HEK293 (cell line): ENCODE results near the gene PRR36.

ENCODE experiments used
- EGR2 ChIP-seq: fragments of 450-650 bp; formaldehyde crosslinking; IDR thresholded peaks from 2 replicates; pipeline ENCODE4 v1.5.1; 2016; ENCODE audit warnings: low read depth, missing biosample characterization, missing genetic modification characterization
- FEZF1 ChIP-seq: fragments of 450-650 bp; formaldehyde crosslinking; IDR thresholded peaks from 2 replicates; pipeline ENCODE4 v1.5.1; 2016; ENCODE audit warnings: missing biosample characterization, missing genetic modification characterization
- GLIS1 ChIP-seq: fragments of 450-650 bp; formaldehyde crosslinking; IDR thresholded peaks from 2 replicates; pipeline ENCODE4 v1.5.1; 2016; ENCODE audit warnings: missing biosample characterization, missing genetic modification characterization
- REPIN1 ChIP-seq: fragments of 450-650 bp; formaldehyde crosslinking; IDR thresholded peaks from 2 replicates; pipeline ENCODE4 v1.5.1; 2017; ENCODE audit warnings: missing biosample characterization, missing genetic modification characterization, low read depth
- SETDB1 ChIP-seq: IDR thresholded peaks from one replicate; pipeline ENCODE4 v1.6.1; 2017; ENCODE audit warnings: mild to moderate bottlenecking, low read length, moderate library complexity, mixed read lengths; ENCODE audit not compliant: insufficient read length
- SP7 ChIP-seq: fragments of 450-650 bp; formaldehyde crosslinking; IDR thresholded peaks from 2 replicates; pipeline ENCODE4 v1.5.1; 2016; ENCODE audit warnings: missing biosample characterization, missing genetic modification characterization
- WT1 ChIP-seq: fragments of 450-650 bp; formaldehyde crosslinking; IDR thresholded peaks from 2 replicates; pipeline ENCODE4 v1.5.1; 2016; ENCODE audit warnings: missing biosample characterization, missing genetic modification characterization
- YY1 ChIP-seq: fragments of 450-650 bp; formaldehyde crosslinking; IDR thresholded peaks from 2 replicates; pipeline ENCODE4 v1.5.1; 2018; ENCODE audit warnings: missing biosample characterization, missing genetic modification characterization
- ZBTB49 ChIP-seq: fragments of 450-650 bp; formaldehyde crosslinking; IDR thresholded peaks from 2 replicates; pipeline ENCODE4 v1.5.1; 2016; ENCODE audit warnings: missing biosample characterization, missing genetic modification characterization, low read depth
- ZEB2 ChIP-seq: fragments of 450-650 bp; formaldehyde crosslinking; IDR thresholded peaks from 2 replicates; pipeline ENCODE4 v1.5.1; 2016; ENCODE audit warnings: missing biosample characterization, missing genetic modification characterization
- ZNF2 ChIP-seq: fragments of 450-650 bp; formaldehyde crosslinking; IDR thresholded peaks from 2 replicates; pipeline ENCODE4 v1.5.1; 2016; ENCODE audit warnings: missing biosample characterization, missing genetic modification characterization
- ZNF274 ChIP-seq, 2 experiments: fragments of 200-500 bp in 1 of 2; fragments of 450-650 bp in 1 of 2; sonication (Bioruptor generic) in 1 of 2; formaldehyde crosslinking in 1 of 2; IDR thresholded peaks; 2 replicates each; pipeline versions ENCODE4 v1.5.1 to v1.6.1; 2014 to 2016; ENCODE audit warnings: borderline replicate concordance in 1 of 2, inconsistent platforms in 1 of 2, low read length in 1 of 2, missing biosample characterization in 1 of 2, missing genetic modification characterization in 1 of 2
- ZNF324 ChIP-seq: fragments of 450-650 bp; formaldehyde crosslinking; IDR thresholded peaks from 2 replicates; pipeline ENCODE4 v1.5.1; 2016; ENCODE audit warnings: missing biosample characterization, missing genetic modification characterization
- ZNF341 ChIP-seq: fragments of 450-650 bp; formaldehyde crosslinking; IDR thresholded peaks from 2 replicates; pipeline ENCODE4; 2016; ENCODE audit warnings: low read depth, missing biosample characterization, missing genetic modification characterization
- ZNF362 ChIP-seq: fragments of 450-650 bp; formaldehyde crosslinking; IDR thresholded peaks from 2 replicates; pipeline ENCODE4 v1.5.1; 2016; ENCODE audit warnings: missing biosample characterization, missing genetic modification characterization
- ZNF366 ChIP-seq: fragments of 450-650 bp; formaldehyde crosslinking; conservative IDR thresholded peaks from 2 replicates; pipeline ENCODE4 v1.5.1; 2016; ENCODE audit warnings: missing biosample characterization, missing genetic modification characterization
- ZNF391 ChIP-seq: fragments of 450-650 bp; formaldehyde crosslinking; IDR thresholded peaks from 2 replicates; pipeline ENCODE4 v1.5.1; 2016; ENCODE audit warnings: low read depth, missing biosample characterization, missing genetic modification characterization, borderline replicate concordance
- ZNF423 ChIP-seq: fragments of 450-650 bp; formaldehyde crosslinking; IDR thresholded peaks from 2 replicates; pipeline ENCODE4 v1.5.1; 2016; ENCODE audit warnings: missing biosample characterization, missing genetic modification characterization
- ZNF555 ChIP-seq: fragments of 450-650 bp; formaldehyde crosslinking; conservative IDR thresholded peaks from 2 replicates; pipeline ENCODE4 v1.5.1; 2017; ENCODE audit warnings: missing biosample characterization, mild to moderate bottlenecking, missing genetic modification characterization, inconsistent platforms
- ZNF561 ChIP-seq: fragments of 450-650 bp; IDR thresholded peaks from 2 replicates; pipeline ENCODE4 v1.5.1; 2018; ENCODE audit warnings: missing biosample characterization, missing genetic modification characterization, borderline replicate concordance
- ZNF610 ChIP-seq: fragments of 450-650 bp; formaldehyde crosslinking; IDR thresholded peaks from 2 replicates; pipeline ENCODE4 v1.5.1; 2016; ENCODE audit warnings: missing biosample characterization, missing genetic modification characterization, borderline replicate concordance
- ZNF707 ChIP-seq: fragments of 450-650 bp; formaldehyde crosslinking; IDR thresholded peaks from 2 replicates; pipeline ENCODE4 v1.5.1; 2016; ENCODE audit warnings: missing biosample characterization, missing genetic modification characterization
- ZNF776 ChIP-seq: fragments of 450-650 bp; formaldehyde crosslinking; IDR thresholded peaks from 2 replicates; pipeline ENCODE4 v1.5.0; 2017; ENCODE audit warnings: missing biosample characterization, missing genetic modification characterization, borderline replicate concordance
- ZNF785 ChIP-seq: fragments of 450-650 bp; formaldehyde crosslinking; IDR thresholded peaks from 2 replicates; pipeline ENCODE4 v1.5.1; 2016; ENCODE audit warnings: missing biosample characterization, missing genetic modification characterization
- ZNF791 ChIP-seq: fragments of 450-650 bp; formaldehyde crosslinking; IDR thresholded peaks from 2 replicates; pipeline ENCODE4 v1.5.1; 2016; ENCODE audit warnings: missing biosample characterization, missing genetic modification characterization
- ZNF792 ChIP-seq: fragments of 450-650 bp; formaldehyde crosslinking; IDR thresholded peaks from 2 replicates; pipeline ENCODE4 v1.5.1; 2016; ENCODE audit warnings: missing biosample characterization, missing genetic modification characterization
- ZNF843 ChIP-seq: fragments of 450-650 bp; formaldehyde crosslinking; IDR thresholded peaks from 2 replicates; pipeline ENCODE4 v1.5.1; 2016; ENCODE audit warnings: missing biosample characterization, missing genetic modification characterization
- TF ChIP-seq, protein P1 (sequence below): fragments of 450-650 bp; formaldehyde crosslinking; IDR thresholded peaks from 2 replicates; pipeline ENCODE4 v1.5.1; 2016; ENCODE audit warnings: missing biosample characterization, missing genetic modification characterization
- TF ChIP-seq, protein P2 (sequence below): fragments of 450-650 bp; formaldehyde crosslinking; IDR thresholded peaks from 2 replicates; pipeline ENCODE4 v1.5.1; 2016; ENCODE audit warnings: missing biosample characterization, missing genetic modification characterization
- TF ChIP-seq, protein P3 (sequence below): fragments of 450-650 bp; formaldehyde crosslinking; IDR thresholded peaks from 2 replicates; pipeline ENCODE4 v1.5.1; 2017; ENCODE audit warnings: missing biosample characterization, missing genetic modification characterization
- TF ChIP-seq, protein P4 (sequence below): fragments of 450-650 bp; formaldehyde crosslinking; IDR thresholded peaks from 2 replicates; pipeline ENCODE4 v1.5.1; 2016; ENCODE audit warnings: missing biosample characterization, missing genetic modification characterization, borderline replicate concordance

The PRR36 gene

GRCh38 chr19:7871437-7872305, 2.5 kb downstream of the PRR36 start (continued):
- TF ChIP-seq ZNF274 (IDR thresholded peaks at IDR 0.05; ENCODE audit: low read length): no peak
- TF ChIP-seq ZNF274 (tag by site-specific recombination; IDR thresholded peaks at IDR 0.05; ENCODE audit: borderline replicate concordance): no peak
- no peak for TF ChIP-seq ZBTB49
- no peak for TF ChIP-seq ZNF561
- peak; percentile 74 for TF ChIP-seq EGR2 (tag by site-specific recombination)
- TF ChIP-seq ZNF707 (tag by site-specific recombination): no peak
- TF ChIP-seq ZEB2 (tag by site-specific recombination): peak; percentile 78
- TF ChIP-seq, protein P1, sequence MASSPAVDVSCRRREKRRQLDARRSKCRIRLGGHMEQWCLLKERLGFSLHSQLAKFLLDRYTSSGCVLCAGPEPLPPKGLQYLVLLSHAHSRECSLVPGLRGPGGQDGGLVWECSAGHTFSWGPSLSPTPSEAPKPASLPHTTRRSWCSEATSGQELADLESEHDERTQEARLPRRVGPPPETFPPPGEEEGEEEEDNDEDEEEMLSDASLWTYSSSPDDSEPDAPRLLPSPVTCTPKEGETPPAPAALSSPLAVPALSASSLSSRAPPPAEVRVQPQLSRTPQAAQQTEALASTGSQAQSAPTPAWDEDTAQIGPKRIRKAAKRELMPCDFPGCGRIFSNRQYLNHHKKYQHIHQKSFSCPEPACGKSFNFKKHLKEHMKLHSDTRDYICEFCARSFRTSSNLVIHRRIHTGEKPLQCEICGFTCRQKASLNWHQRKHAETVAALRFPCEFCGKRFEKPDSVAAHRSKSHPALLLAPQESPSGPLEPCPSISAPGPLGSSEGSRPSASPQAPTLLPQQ (tag by site-specific recombination): no peak
- no peak for TF ChIP-seq ZNF362
- no peak for TF ChIP-seq ZNF423 (tag by site-specific recombination)
- no peak for TF ChIP-seq ZNF555 (tag by site-specific recombination)
- no peak for TF ChIP-seq ZNF791 (tag by site-specific recombination)
- peak; percentile 44 for TF ChIP-seq SP7
- no peak for TF ChIP-seq WT1 (tag by site-specific recombination)
- TF ChIP-seq, protein P2, sequence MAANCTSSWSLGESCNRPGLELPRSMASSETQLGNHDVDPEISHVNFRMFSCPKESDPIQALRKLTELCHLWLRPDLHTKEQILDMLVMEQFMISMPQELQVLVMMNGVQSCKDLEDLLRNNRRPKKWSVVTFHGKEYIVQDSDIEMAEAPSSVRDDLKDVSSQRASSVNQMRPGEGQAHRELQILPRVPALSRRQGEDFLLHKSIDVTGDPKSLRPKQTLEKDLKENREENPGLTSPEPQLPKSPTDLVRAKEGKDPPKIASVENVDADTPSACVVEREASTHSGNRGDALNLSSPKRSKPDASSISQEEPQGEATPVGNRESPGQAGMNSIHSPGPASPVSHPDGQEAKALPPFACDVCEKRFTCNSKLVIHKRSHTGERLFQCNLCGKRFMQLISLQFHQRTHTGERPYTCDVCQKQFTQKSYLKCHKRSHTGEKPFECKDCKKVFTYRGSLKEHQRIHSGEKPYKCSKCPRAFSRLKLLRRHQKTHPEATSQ (tag by site-specific recombination): no peak
- TF ChIP-seq FEZF1 (tag by site-specific recombination): no peak
- no peak for TF ChIP-seq ZNF843 (tag by site-specific recombination)
- peak; percentile 96 for TF ChIP-seq ZNF366 (tag by site-specific recombination)
- TF ChIP-seq ZNF776 (tag by site-specific recombination): no peak
- TF ChIP-seq REPIN1: no peak
- no peak; the same call in 1 of the 2 replicates for TF ChIP-seq ZNF785 (tag by site-specific recombination)
- TF ChIP-seq ZNF341 (tag by site-specific recombination): peak; percentile 95
- TF ChIP-seq ZNF792 (tag by site-specific recombination): no peak
- no peak for TF ChIP-seq ZNF391
- TF ChIP-seq, protein P3, sequence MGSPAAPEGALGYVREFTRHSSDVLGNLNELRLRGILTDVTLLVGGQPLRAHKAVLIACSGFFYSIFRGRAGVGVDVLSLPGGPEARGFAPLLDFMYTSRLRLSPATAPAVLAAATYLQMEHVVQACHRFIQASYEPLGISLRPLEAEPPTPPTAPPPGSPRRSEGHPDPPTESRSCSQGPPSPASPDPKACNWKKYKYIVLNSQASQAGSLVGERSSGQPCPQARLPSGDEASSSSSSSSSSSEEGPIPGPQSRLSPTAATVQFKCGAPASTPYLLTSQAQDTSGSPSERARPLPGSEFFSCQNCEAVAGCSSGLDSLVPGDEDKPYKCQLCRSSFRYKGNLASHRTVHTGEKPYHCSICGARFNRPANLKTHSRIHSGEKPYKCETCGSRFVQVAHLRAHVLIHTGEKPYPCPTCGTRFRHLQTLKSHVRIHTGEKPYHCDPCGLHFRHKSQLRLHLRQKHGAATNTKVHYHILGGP (tag by site-specific recombination): no peak
- no peak for TF ChIP-seq GLIS1 (tag by site-specific recombination)
- TF ChIP-seq ZNF324 (tag by site-specific recombination): 0 out of 2 replicates have a peak, but pooled peaks have one; percentile 10
- no peak for TF ChIP-seq SETDB1
- TF ChIP-seq, protein P4, sequence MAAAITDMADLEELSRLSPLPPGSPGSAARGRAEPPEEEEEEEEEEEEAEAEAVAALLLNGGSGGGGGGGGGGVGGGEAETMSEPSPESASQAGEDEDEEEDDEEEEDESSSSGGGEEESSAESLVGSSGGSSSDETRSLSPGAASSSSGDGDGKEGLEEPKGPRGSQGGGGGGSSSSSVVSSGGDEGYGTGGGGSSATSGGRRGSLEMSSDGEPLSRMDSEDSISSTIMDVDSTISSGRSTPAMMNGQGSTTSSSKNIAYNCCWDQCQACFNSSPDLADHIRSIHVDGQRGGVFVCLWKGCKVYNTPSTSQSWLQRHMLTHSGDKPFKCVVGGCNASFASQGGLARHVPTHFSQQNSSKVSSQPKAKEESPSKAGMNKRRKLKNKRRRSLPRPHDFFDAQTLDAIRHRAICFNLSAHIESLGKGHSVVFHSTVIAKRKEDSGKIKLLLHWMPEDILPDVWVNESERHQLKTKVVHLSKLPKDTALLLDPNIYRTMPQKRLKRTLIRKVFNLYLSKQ: no peak
- TF ChIP-seq YY1: no peak
- TF ChIP-seq ZNF2: no peak; the same call in 1 of the 2 replicates
- peak; percentile 82; the same call in 1 of the 2 replicates for TF ChIP-seq ZNF610
